IMR-90 (cell line): Measurements from ENCODE around the gene PCDHA1. TPM values are rescaled to one million over a fixed set of nuclear protein-coding genes. Genes with fewer than 3 reads are reported as not detected.

Experiments used
- ATAC-seq: fragments of 200-7000 bp; cut with Tn5 transposase; 2 replicates; pipeline ENCODE4 v1.9.1; 2020; ENCODE audit warnings: low read depth, mild to moderate bottlenecking, moderate library complexity
- BruUV-seq: library from RNA; stranded (reverse); fragments of 400-500 nt; replicated peaks from 2 replicates; lab custom pipeline; 2021; lab: Mats Ljungman, UMichigan
- CTCF ChIA-PET: fragments of 300-600 bp; formaldehyde crosslinking; extraction: SDS; loops from one replicate; lab custom pipeline; 2021; ENCODE audit warnings: antibody characterized with exemption; lab: Yijun Ruan, JAX
- POLR2A ChIA-PET: fragments of 300-600 bp; sonication (Branson Sonifier 250); formaldehyde crosslinking; loops from one replicate; lab custom pipeline; 2022; ENCODE audit warnings: antibody characterized with exemption; ENCODE audit not compliant: unreplicated experiment; lab: Charles Lee
- DNase-seq: peaks from one replicate; pipeline ENCODE4 v3.0.0; 2013
- H2AFZ ChIP-seq: replicated peaks from 2 replicates; pipeline ENCODE3; 2013; ENCODE audit warnings: low read length, mild to moderate bottlenecking; ENCODE audit not compliant: poor library complexity
- H2AK5ac ChIP-seq: 2 replicates; pipeline ENCODE4 v1.6.1; 2013; ENCODE audit warnings: low read depth, low read length, inconsistent platforms
- H2AK9ac ChIP-seq: replicated peaks from 2 replicates; pipeline ENCODE3; 2013; ENCODE audit warnings: mild to moderate bottlenecking, low read depth, low read length, moderate library complexity; ENCODE audit not compliant: poor library complexity
- H2BK120ac ChIP-seq: 2 replicates; pipeline ENCODE4 v1.6.1; 2013; ENCODE audit warnings: low read depth, low read length, inconsistent platforms
- H2BK15ac ChIP-seq: 3 replicates; pipeline ENCODE4 v1.6.1; 2013; ENCODE audit warnings: low read depth, low read length, inconsistent platforms
- H2BK20ac ChIP-seq: 2 replicates; pipeline ENCODE4 v1.6.1; 2013; ENCODE audit warnings: low read depth, mild to moderate bottlenecking, inconsistent platforms, low read length, moderate library complexity
- H2BK5ac ChIP-seq: 2 replicates; pipeline ENCODE4 v1.6.1; 2013; ENCODE audit warnings: mild to moderate bottlenecking, low read depth, low read length, inconsistent platforms; ENCODE audit not compliant: poor library complexity, severe bottlenecking
- H3K14ac ChIP-seq: replicated peaks from 2 replicates; pipeline ENCODE4 v1.6.1; 2013; ENCODE audit warnings: low read depth, low read length, inconsistent platforms
- H3K18ac ChIP-seq: 2 replicates; pipeline ENCODE4 v1.6.1; 2013; ENCODE audit warnings: low read depth, low read length, control low read depth
- H3K23ac ChIP-seq: 2 replicates; pipeline ENCODE4 v1.6.1; 2013; ENCODE audit warnings: low read depth, low read length, inconsistent platforms
- H3K27ac ChIP-seq: 2 replicates; pipeline ENCODE4 v1.5.1; 2013; ENCODE audit warnings: mild to moderate bottlenecking, control low read depth, low read length; ENCODE audit not compliant: insufficient read depth
- H3K27me3 ChIP-seq: 2 replicates; pipeline ENCODE4 v1.6.1; 2013; ENCODE audit warnings: low read length; ENCODE audit not compliant: control insufficient read depth, insufficient read depth
- H3K36me3 ChIP-seq: 2 replicates; pipeline ENCODE4 v1.6.1; 2013; ENCODE audit warnings: low read length, mixed read lengths; ENCODE audit not compliant: control insufficient read depth, insufficient read depth
- H3K4ac ChIP-seq: 2 replicates; pipeline ENCODE4 v1.6.1; 2013; ENCODE audit warnings: low read depth, low read length, inconsistent platforms
- H3K4me1 ChIP-seq: 2 replicates; pipeline ENCODE4 v1.6.1; 2013; ENCODE audit warnings: low read length, mixed read lengths; ENCODE audit not compliant: control insufficient read depth, insufficient read depth
- H3K4me2 ChIP-seq: 2 replicates; pipeline ENCODE4 v1.6.1; 2013; ENCODE audit warnings: low read depth, mild to moderate bottlenecking, control low read depth, low read length, moderate library complexity
- H3K4me3 ChIP-seq: 2 replicates; pipeline ENCODE4 v1.5.1; 2013; ENCODE audit warnings: low read depth, mild to moderate bottlenecking, control low read depth, low read length, moderate library complexity; ENCODE audit not compliant: insufficient read depth
- H3K56ac ChIP-seq: 2 replicates; pipeline ENCODE4 v1.6.1; 2013; ENCODE audit warnings: low read length, inconsistent platforms; ENCODE audit not compliant: insufficient read depth; ENCODE audit errors: extremely low read depth
- H3K79me1 ChIP-seq, 2 experiments: 2 replicates each; pipeline ENCODE4 v1.6.1; 2013; ENCODE audit warnings: low read length in 2 of 2, inconsistent platforms in 1 of 2, low read depth in 1 of 2
- H3K9ac ChIP-seq: 2 replicates; pipeline ENCODE4 v1.6.1; 2013; ENCODE audit warnings: low read depth, low read length, control low read depth
- H3K9me1 ChIP-seq: 2 replicates; pipeline ENCODE4 v1.6.1; 2013; ENCODE audit warnings: low read length, inconsistent platforms; ENCODE audit not compliant: insufficient read depth
- H3K9me3 ChIP-seq: 2 replicates; pipeline ENCODE4 v1.6.1; 2013; ENCODE audit warnings: low read length; ENCODE audit not compliant: control insufficient read depth, insufficient read depth
- H4K20me1 ChIP-seq: 2 replicates; pipeline ENCODE4 v1.6.1; 2013; ENCODE audit warnings: low read length, inconsistent platforms; ENCODE audit not compliant: insufficient read depth
- H4K5ac ChIP-seq: 2 replicates; pipeline ENCODE4 v1.6.1; 2013; ENCODE audit warnings: mild to moderate bottlenecking, low read depth, low read length, control low read depth
- H4K8ac ChIP-seq, 2 experiments: 2 replicates each; pipeline ENCODE4 v1.6.1; 2013; ENCODE audit warnings: low read depth in 2 of 2, low read length in 2 of 2, control low read depth in 1 of 2, inconsistent platforms in 1 of 2
- H4K91ac ChIP-seq: 2 replicates; pipeline ENCODE4 v1.6.1; 2013; ENCODE audit warnings: low read depth, low read length, inconsistent platforms; ENCODE audit not compliant: insufficient read depth
- RAD21 ChIP-seq: IDR thresholded peaks from 2 replicates; pipeline ENCODE4 v1.6.1; 2012; ENCODE audit warnings: low read length, improper control_type of control experiment
- WGBS, 2 experiments: methylation state at CpG; one replicate each; pipeline versions ENCODE4 v1.1.5 to v1.1.7; 2013; ENCODE audit warnings: missing lambda C conversion rate in 2 of 2; ENCODE audit not compliant: insufficient read length in 1 of 2; ENCODE audit errors: extremely low coverage in 2 of 2; 5-methylcytosine and 5-hydroxymethylcytosine counted together
- dilution Hi-C: fragments of 300-500 bp; cut with HindIII; formaldehyde crosslinking; loops from one replicate; pipeline ENCODE4 v1.14.3; 2018; ENCODE audit warnings: low sequenced_read_pairs; ENCODE audit not compliant: unreplicated experiment
- in situ Hi-C: fragments of 300-500 bp; cut with MboI; formaldehyde crosslinking; loops from 3 replicates; pipeline ENCODE4 v1.14.3; 2019; ENCODE audit warnings: low sequenced_read_pairs, inconsistent platforms, mixed read lengths
- intact Hi-C: fragments of 100-400 bp; cut with micrococcal nuclease; formaldehyde crosslinking; loops from 2 replicates; pipeline ENCODE4 v1.10.0; 2022
- polyA plus RNA-seq, 3 experiments: library from polyadenylated mRNA; depleted of rRNA; stranded (reverse); fragments of >200 nt; gene quantifications; 2 replicates each; pipeline ENCODE4 v1.2.3, GENCODE V29; 2012; ENCODE audit warnings: low replicate concordance in 1 of 3
- total RNA-seq: library from RNA; depleted of rRNA; stranded (reverse); fragments of >200 nt; gene quantifications from 2 replicates; pipeline ENCODE4 v1.2.3, GENCODE V29; 2012
- TF ChIP-seq, protein P1 (sequence below): conservative IDR thresholded peaks from 2 replicates; pipeline ENCODE4 v1.5.1; 2012; ENCODE audit warnings: mild to moderate bottlenecking, low read depth, low read length, improper control_type of control experiment

The PCDHA1 gene
- total and polyA plus RNA-seq, 2 of the 4 experiments (the other 2 are of a cell fraction), result under 0.01 to 0.05 TPM

DNA sequence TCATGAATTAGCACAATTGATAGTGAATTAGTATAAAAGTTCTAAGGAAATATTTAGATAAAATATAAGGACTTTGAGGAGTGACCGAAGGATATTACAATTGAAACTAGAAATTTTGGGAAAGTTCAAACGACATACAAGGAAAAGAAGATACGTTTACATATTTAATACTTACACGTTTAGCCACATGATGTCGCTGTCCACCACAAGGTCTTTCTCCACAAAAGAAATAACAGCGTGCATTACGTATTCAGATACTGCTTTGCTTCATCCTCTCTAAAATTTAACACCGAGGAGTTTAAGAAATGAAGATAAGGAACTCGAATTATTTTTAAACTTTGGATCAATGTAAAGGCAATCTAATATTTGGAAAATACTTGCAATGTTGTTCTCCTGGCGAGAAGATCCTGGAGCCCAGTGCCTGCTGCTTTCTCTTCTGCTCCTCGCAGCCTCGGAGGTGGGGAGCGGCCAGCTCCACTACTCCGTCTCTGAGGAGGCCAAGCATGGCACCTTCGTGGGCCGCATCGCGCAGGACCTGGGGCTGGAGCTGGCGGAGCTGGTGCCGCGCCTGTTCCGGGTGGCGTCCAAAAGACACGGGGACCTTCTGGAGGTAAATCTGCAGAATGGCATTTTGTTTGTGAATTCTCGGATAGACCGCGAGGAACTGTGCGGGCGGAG, 15.0 kb downstream of the PCDHA1 start, which contains the start of gene PCDHA3:
Gene PCDHA3 (plus strand): TSS at position 242 of the 678 bp plus-strand sequence.
- H3K14ac ChIP-seq, result no peak within 1 kb of the TSS
- peak within 1 kb of the TSS; percentile 36; the same call in 1 of the 2 replicates for H3K4me3 ChIP-seq
- intact Hi-C loops (no loop called here), dilution Hi-C loops (no loop called here), in situ Hi-C loops (no loop called here)
- peak; percentile 1 for DNase-seq
- H2BK20ac ChIP-seq, result no peak within 1 kb of the TSS
- no peak within 1 kb of the TSS for H2AK9ac ChIP-seq
- no peaks in the 10 kb centered on the region for H3K79me1 ChIP-seq
- CTCF ChIA-PET, result no interaction called here
- no peak within 1 kb of the TSS for H3K56ac ChIP-seq
- no peak within 1 kb of the TSS for H2BK5ac ChIP-seq
- H3K9me1 ChIP-seq, result no peaks in the 10 kb centered on the region
- no peak within 1 kb of the TSS for H2AFZ ChIP-seq
- no TSS peak for BruUV-seq
- H3K4me2 ChIP-seq, result peak within 1 kb of the TSS; percentile 50
- H3K27ac ChIP-seq, result no peak within 1 kb of the TSS
- H4K91ac ChIP-seq, result no peak within 1 kb of the TSS
- no peak for TF ChIP-seq RAD21
- TF ChIP-seq, protein P1, sequence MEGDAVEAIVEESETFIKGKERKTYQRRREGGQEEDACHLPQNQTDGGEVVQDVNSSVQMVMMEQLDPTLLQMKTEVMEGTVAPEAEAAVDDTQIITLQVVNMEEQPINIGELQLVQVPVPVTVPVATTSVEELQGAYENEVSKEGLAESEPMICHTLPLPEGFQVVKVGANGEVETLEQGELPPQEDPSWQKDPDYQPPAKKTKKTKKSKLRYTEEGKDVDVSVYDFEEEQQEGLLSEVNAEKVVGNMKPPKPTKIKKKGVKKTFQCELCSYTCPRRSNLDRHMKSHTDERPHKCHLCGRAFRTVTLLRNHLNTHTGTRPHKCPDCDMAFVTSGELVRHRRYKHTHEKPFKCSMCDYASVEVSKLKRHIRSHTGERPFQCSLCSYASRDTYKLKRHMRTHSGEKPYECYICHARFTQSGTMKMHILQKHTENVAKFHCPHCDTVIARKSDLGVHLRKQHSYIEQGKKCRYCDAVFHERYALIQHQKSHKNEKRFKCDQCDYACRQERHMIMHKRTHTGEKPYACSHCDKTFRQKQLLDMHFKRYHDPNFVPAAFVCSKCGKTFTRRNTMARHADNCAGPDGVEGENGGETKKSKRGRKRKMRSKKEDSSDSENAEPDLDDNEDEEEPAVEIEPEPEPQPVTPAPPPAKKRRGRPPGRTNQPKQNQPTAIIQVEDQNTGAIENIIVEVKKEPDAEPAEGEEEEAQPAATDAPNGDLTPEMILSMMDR, result peak; percentile 30
- no peak within 1 kb of the TSS for H2BK15ac ChIP-seq
- H4K5ac ChIP-seq, result no peak within 1 kb of the TSS
- no peaks in the 10 kb centered on the region for H3K27me3 ChIP-seq
- H3K9ac ChIP-seq, result no peak within 1 kb of the TSS
- ATAC-seq, result no peak
- H3K4me1 ChIP-seq, result no peaks in the 10 kb centered on the region
- peaks cover 26% of the 10 kb centered on the region for H3K9me3 ChIP-seq
- no peaks in the 10 kb centered on the region for H4K20me1 ChIP-seq
- H3K36me3 ChIP-seq, result no peaks in the 10 kb centered on the region
- no peak within 1 kb of the TSS for H3K18ac ChIP-seq
- no peak within 1 kb of the TSS for H3K23ac ChIP-seq
- no peak within 1 kb of the TSS for H3K4ac ChIP-seq
- POLR2A ChIA-PET, result no interaction called here
- H4K8ac ChIP-seq, result no peak within 1 kb of the TSS
- H2AK5ac ChIP-seq, result no peak within 1 kb of the TSS
- H2BK120ac ChIP-seq, result no peak within 1 kb of the TSS
- 30% methylated on average over 6 of the region's 29 CpGs; no CpG with 5 or more reads in 1 of the 2 experiments for WGBS, 2 experiments
